HCT116 (cell line): ENCODE results near the gene GNAI2.

Experiments used
- CTCF ChIP-seq, 3 experiments: fragments of 200-600 bp in 1 of 3; sonication (generic) in 1 of 3; IDR thresholded peaks in 2 of 3; conservative IDR thresholded peaks in 1 of 3; 2 replicates each; pipeline ENCODE4 v1.5.1; 2012 to 2017; ENCODE audit warnings: low read depth in 2 of 3, low read length in 2 of 3, antibody characterized with exemption in 1 of 3, borderline replicate concordance in 1 of 3, control low read depth in 1 of 3, mild to moderate bottlenecking in 1 of 3, mixed read lengths in 1 of 3, mixed run types in 1 of 3, moderate library complexity in 1 of 3; ENCODE audit not compliant: insufficient read depth in 1 of 3
- EZH2 ChIP-seq: fragments of 200-600 bp; sonication (generic); IDR thresholded peaks from 2 replicates; pipeline ENCODE4 v1.6.1; 2017; ENCODE audit warnings: antibody characterized with exemption, mixed run types
- MAX ChIP-seq: IDR thresholded peaks from 2 replicates; pipeline ENCODE4 v1.6.1; 2012
- POLR2A ChIP-seq: IDR thresholded peaks from 2 replicates; pipeline ENCODE4 v1.7.0; 2011; ENCODE audit warnings: borderline replicate concordance; ENCODE audit not compliant: insufficient read depth, insufficient read length; ENCODE audit errors: extremely low read depth

DNA sequence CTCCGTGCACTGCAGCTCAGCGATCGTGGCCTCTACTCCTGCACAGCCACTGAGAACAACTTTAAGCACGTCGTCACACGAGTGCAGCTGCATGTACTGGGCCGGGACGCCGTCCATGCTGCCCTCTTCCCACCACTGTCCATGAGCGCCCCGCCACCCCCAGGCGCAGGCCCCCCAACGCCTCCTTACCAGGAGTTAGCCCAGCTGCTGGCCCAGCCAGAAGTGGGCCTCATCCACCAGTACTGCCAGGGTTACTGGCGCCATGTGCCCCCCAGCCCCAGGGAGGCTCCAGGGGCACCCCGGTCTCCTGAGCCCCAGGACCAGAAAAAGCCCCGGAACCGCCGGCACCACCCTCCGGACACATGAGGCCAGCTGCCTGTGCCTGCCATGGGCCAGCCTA lies 48.3 kb upstream of the GNAI2 start:
- TF ChIP-seq MAX (no peak), CTCF (IDR thresholded peaks at IDR 0.05 in 2 of 3, conservative IDR thresholded peaks at IDR 0.05 in 1 of 3; ENCODE audit: borderline replicate concordance in 1 of 3, insufficient read depth in 1 of 3, low read depth in 2 of 3, low read length in 2 of 3) (no peak), POLR2A (no peak), EZH2 (no peak)
